Caco-2 (cell line): ENCODE measurements around the gene TBXA2R. TPM values are rescaled to one million over a fixed set of nuclear protein-coding genes. Genes with fewer than 3 reads are reported as not detected.

Experiments used
- BruUV-seq: library from RNA; stranded (reverse); fragments of 400-500 nt; replicated peaks from 2 replicates; lab custom pipeline; 2021; lab: Mats Ljungman, UMichigan
- CTCF ChIA-PET: fragments of 300-600 bp; sonication (Branson Sonifier 250); formaldehyde crosslinking; loops from one replicate; lab custom pipeline; 2022; ENCODE audit warnings: antibody characterized with exemption; lab: Charles Lee
- POLR2A ChIA-PET: fragments of 300-600 bp; sonication (Branson Sonifier 250); formaldehyde crosslinking; loops from one replicate; lab custom pipeline; 2022; ENCODE audit warnings: antibody characterized with exemption; lab: Charles Lee
- DNase-seq, 2 experiments: peaks; one replicate each; pipeline versions ENCODE4 v3.0.0 to v3.0.0-alpha.2; 2020 to 2022
- H3K27me3 ChIP-seq: replicated peaks from 2 replicates; pipeline ENCODE4 v1.6.0; 2011; ENCODE audit warnings: low read length; ENCODE audit not compliant: control insufficient read depth, insufficient read depth
- H3K36me3 ChIP-seq: 2 replicates; pipeline ENCODE4 v1.5.1; 2011; ENCODE audit warnings: low read length; ENCODE audit not compliant: control insufficient read depth, insufficient read depth
- H3K4me1 ChIP-seq: fragments of 250-450 bp; sonication (Bioruptor Pico); 2 replicates; pipeline ENCODE4 v1.5.1; 2020; ENCODE audit warnings: mild to moderate bottlenecking
- H3K4me3 ChIP-seq: 2 replicates; pipeline ENCODE4 v1.5.1; 2011; ENCODE audit warnings: low read depth, mild to moderate bottlenecking, control low read depth, low read length
- H3K9me3 ChIP-seq: fragments of 250-450 bp; sonication (Bioruptor Pico); 2 replicates; pipeline ENCODE4 v1.5.1; 2020; ENCODE audit warnings: mild to moderate bottlenecking, moderate library complexity
- H3K27ac Mint-ChIP-seq: one replicate; pipeline ENCODE4 v1.8.0; 2022; ENCODE audit warnings: mixed read lengths; ENCODE audit not compliant: unreplicated experiment
- H3K27me3 Mint-ChIP-seq: one replicate; pipeline ENCODE4 v1.8.0; 2022; ENCODE audit warnings: mixed read lengths; ENCODE audit not compliant: insufficient read depth, unreplicated experiment
- H3K36me3 Mint-ChIP-seq: one replicate; pipeline ENCODE4 v1.8.0; 2022; ENCODE audit warnings: mild to moderate bottlenecking, mixed read lengths; ENCODE audit not compliant: insufficient read depth, unreplicated experiment
- H3K4me1 Mint-ChIP-seq: one replicate; pipeline ENCODE4 v1.8.0; 2022; ENCODE audit warnings: low read depth, mixed read lengths; ENCODE audit not compliant: unreplicated experiment
- H3K4me3 Mint-ChIP-seq: one replicate; pipeline ENCODE4 v1.8.0; 2022; ENCODE audit warnings: mild to moderate bottlenecking, moderate library complexity, mixed read lengths; ENCODE audit not compliant: unreplicated experiment
- H3K9me3 Mint-ChIP-seq: one replicate; pipeline ENCODE4 v1.8.0; 2022; ENCODE audit warnings: mixed read lengths; ENCODE audit not compliant: unreplicated experiment
- CTCF ChIP-seq, 2 experiments: fragments of 200-600 bp in 1 of 2; IDR thresholded peaks; 1 replicate in 1 of 2; 2 replicates in 1 of 2; pipeline versions ENCODE4 v1.5.1 to v1.8.0; 2011 to 2022; ENCODE audit warnings: antibody characterized with exemption in 1 of 2, control low read depth in 1 of 2, inconsistent platforms in 1 of 2, low read depth in 1 of 2, low read length in 1 of 2, mild to moderate bottlenecking in 1 of 2, moderate library complexity in 1 of 2; ENCODE audit not compliant: insufficient read depth in 1 of 2, severe bottlenecking in 1 of 2, unreplicated experiment in 1 of 2
- intact Hi-C: fragments of 100-400 bp; cut with micrococcal nuclease; formaldehyde crosslinking; loops from one replicate; pipeline ENCODE4 v1.10.0; 2022; ENCODE audit not compliant: unreplicated experiment
- total RNA-seq: library from RNA; stranded (reverse); gene quantifications from 2 replicates; pipeline ENCODE4 v1.2.3, GENCODE V29; 2022

The TBXA2R gene
- total RNA-seq, 1 experiment from 2014 or later: 0.11 TPM

- no peaks in the 10 kb centered on the region for H3K9me3 Mint-ChIP-seq
- H3K27me3 Mint-ChIP-seq: no peaks in the 10 kb centered on the region
- CTCF ChIA-PET: interaction anchor here (0.6 kb wide), 2 partner anchors 50 to 767 kb away, joined by 3 to 5 read pairs; no protein-coding TSS in a partner anchor
- no TSS peak for BruUV-seq
- no peaks in the 10 kb centered on the region for H3K27me3 ChIP-seq
- no peak overlapping the region for H3K4me3 Mint-ChIP-seq
- no peak overlapping the region for H3K27ac Mint-ChIP-seq
- TF ChIP-seq CTCF (IDR thresholded peaks at IDR 0.05; ENCODE audit: insufficient read depth in 1 of 2, low read depth in 1 of 2, low read length in 1 of 2, severe bottlenecking in 1 of 2, unreplicated experiment in 1 of 2): no peak
- peaks cover 4% of the 10 kb centered on the region; the same call in 1 of the 2 replicates for H3K4me1 ChIP-seq
- peaks cover 6% of the 10 kb centered on the region for H3K36me3 Mint-ChIP-seq
- no peaks in the 10 kb centered on the region for H3K9me3 ChIP-seq
- POLR2A ChIA-PET: no interaction called here
- intact Hi-C loops: no loop called here
- H3K4me3 ChIP-seq: no peak overlapping the region
- DNase-seq: no peak
- H3K4me1 Mint-ChIP-seq: no peaks in the 10 kb centered on the region
- H3K36me3 ChIP-seq: no peaks in the 10 kb centered on the region
Measured at GRCh38 chr19:3608079-3608641, 1.5 kb upstream of the TBXA2R start.

DNA sequence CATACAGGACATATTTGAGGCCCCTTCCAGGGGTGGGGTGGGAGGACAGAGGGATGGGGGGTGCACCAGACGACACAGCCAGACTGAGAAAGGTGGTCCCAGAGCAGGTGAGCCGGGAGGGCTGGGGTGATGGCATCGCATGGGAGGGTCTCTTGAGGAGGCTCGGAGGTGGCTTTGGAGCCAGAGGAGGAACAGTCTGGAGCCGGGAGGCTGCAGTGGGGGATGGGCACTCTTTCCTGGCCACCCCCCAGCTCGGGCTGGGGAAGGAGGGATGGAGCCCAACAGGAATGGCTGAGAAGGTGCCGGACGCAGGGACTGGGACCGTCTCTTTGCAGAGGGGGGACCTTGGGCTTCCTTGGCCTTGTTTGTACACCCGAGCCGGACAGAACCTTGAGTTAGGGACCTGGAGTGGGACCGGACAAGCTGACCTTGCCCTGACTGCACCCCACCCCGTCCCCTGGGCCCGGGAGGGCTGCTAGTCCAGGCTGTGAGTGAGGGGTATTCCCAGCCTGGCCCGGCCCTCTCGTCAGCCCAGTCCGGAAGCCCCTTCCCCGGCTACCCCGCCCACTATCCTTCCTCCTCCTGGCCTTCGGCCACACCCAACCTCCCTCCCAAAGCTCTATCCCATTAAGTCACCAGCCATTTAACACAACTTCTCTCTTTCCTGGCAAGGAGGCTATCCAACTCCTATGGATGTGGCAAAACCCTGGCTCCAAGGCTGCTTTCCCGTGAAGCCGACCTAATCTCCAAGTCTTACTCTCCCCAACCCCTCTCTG lies 816 bp upstream of the TBXA2R start:
- no peaks in the 10 kb centered on the region for H3K4me1 Mint-ChIP-seq
- Histone ChIP-seq H3K4me3 (no peak overlapping the region), H3K27me3 (no peaks in the 10 kb centered on the region), H3K4me1 (peaks cover 5% of the 10 kb centered on the region; the same call in 1 of the 2 replicates), H3K36me3 (no peaks in the 10 kb centered on the region), H3K9me3 (no peaks in the 10 kb centered on the region)
- DNase-seq: no peak
- POLR2A ChIA-PET: no interaction called here
- H3K27me3 Mint-ChIP-seq: no peaks in the 10 kb centered on the region
- CTCF ChIA-PET: interaction anchor here (0.6 kb wide), 1 partner anchor 50 kb away, joined by 5 read pairs; no protein-coding TSS in a partner anchor
- no TSS peak for BruUV-seq
- peaks cover 6% of the 10 kb centered on the region for H3K36me3 Mint-ChIP-seq
- H3K9me3 Mint-ChIP-seq: no peaks in the 10 kb centered on the region
- H3K4me3 Mint-ChIP-seq: no peak overlapping the region
- no peak overlapping the region for H3K27ac Mint-ChIP-seq
- TF ChIP-seq CTCF (IDR thresholded peaks at IDR 0.05; ENCODE audit: insufficient read depth in 1 of 2, low read depth in 1 of 2, low read length in 1 of 2, severe bottlenecking in 1 of 2, unreplicated experiment in 1 of 2): no peak
- intact Hi-C loops: no loop called here

- H3K36me3 Mint-ChIP-seq: peaks cover 6% of the 10 kb centered on the region
- no peak overlapping the region for H3K27ac Mint-ChIP-seq
- CTCF ChIA-PET: no interaction called here
- no peaks in the 10 kb centered on the region for H3K4me1 Mint-ChIP-seq
- Histone ChIP-seq H3K27me3 (no peaks in the 10 kb centered on the region), H3K9me3 (no peaks in the 10 kb centered on the region), H3K36me3 (no peaks in the 10 kb centered on the region), H3K4me1 (peaks cover 5% of the 10 kb centered on the region; the same call in 1 of the 2 replicates), H3K4me3 (no peak overlapping the region)
- no peak overlapping the region for H3K4me3 Mint-ChIP-seq
- intact Hi-C loops: no loop called here
- no TSS peak for BruUV-seq
- H3K27me3 Mint-ChIP-seq: no peaks in the 10 kb centered on the region
- POLR2A ChIA-PET: no interaction called here
- H3K9me3 Mint-ChIP-seq: no peaks in the 10 kb centered on the region
- TF ChIP-seq CTCF (IDR thresholded peaks at IDR 0.05; ENCODE audit: insufficient read depth in 1 of 2, low read depth in 1 of 2, low read length in 1 of 2, severe bottlenecking in 1 of 2, unreplicated experiment in 1 of 2): no peak
- no peak for DNase-seq
Measured at GRCh38 chr19:3606174-3606689, 443 bp downstream of the TBXA2R start.
